NOMO-1 treated with dmso at 0.1 percent for 144 hours (cell line): ENCODE data around the gene ZNF804B.
A peak's percentile ranks its signal among the peaks of the same experiment; 100 is the strongest.

Source experiments
- DNase-seq: peaks from one replicate; lab custom pipeline; 2025; ENCODE audit not compliant: unreplicated experiment; lab: John Stamatoyannopoulos, UW

ZNF804B gene

DNA sequence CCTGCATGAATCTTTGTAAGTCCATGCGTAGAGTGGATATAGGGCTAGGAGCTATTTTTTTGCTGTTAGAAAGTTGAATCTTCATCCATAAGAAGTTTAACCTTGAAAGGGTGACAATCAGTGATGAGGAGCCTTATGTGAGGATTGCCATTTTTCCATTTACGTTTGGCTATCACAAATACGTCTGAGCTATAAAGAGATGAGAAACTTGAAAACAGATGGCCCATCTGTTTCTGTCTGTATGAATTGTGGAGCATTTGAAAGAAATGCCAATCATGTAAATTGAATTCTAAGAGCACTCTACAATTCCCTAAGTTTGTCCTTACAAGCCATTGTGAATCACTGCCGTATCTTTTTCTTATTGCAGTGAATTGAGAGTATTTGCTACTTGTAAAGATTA, 205.9 kb downstream of the ZNF804B start:
- DNase-seq, result no peak

DNA sequence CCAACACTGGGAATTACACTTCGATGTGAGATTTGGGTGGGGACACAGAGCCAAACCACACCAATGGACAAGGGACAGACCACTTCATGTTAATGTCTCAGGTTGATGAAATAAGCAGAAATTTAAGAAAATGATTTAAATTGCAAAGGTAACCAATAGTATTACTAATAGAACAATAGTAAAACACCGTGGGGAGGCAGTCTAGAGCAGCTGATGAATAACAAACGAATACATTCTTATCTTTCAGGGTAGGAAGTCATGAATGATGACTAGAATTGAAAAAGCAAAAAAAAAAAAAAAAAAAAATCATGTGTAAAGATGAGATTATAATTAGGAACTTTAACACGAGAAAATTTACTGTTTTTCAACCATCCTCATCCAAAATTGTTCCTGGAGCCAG, 207.9 kb downstream of the ZNF804B start:
- no peak for DNase-seq

DNA sequence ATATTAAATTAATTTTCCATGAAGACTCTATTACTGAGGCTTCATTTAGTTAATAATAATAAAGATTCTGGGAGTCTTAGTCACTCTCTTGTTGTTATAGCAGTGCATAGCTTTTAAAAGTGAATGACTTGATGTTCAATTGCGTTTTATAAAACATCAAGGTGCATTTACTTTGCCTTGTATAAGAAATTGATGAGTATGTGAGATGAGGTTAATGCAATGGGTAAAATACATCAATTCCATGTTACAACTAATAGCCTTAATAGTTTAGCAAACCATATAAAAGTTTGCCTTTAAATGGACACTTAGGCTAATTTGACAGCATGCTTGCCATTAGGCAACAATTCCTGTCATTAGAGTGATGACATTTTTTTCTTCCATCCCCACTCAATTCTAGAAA, 209.7 kb downstream of the ZNF804B start:
- DNase-seq, result no peak

DNA sequence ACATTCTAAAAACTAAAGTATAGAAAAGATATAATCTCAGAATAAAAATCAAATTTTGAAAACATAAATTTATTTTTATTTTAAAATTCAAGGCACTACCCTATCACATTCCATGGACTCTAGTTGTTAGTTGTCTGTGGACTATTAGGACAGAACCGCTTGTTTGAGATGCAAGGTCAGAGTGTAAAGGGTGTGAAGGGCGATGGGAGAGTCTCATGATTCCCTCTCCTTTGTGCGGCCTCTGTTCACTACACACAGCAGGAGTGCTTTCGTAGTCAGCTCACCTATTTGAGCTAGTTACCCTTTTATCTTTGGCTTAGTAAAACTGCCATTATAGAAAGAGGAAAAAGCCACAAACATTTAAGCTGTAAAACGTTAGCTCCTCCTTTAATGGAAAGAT, 225.8 kb downstream of the ZNF804B start:
- DNase-seq, result no peak

DNA sequence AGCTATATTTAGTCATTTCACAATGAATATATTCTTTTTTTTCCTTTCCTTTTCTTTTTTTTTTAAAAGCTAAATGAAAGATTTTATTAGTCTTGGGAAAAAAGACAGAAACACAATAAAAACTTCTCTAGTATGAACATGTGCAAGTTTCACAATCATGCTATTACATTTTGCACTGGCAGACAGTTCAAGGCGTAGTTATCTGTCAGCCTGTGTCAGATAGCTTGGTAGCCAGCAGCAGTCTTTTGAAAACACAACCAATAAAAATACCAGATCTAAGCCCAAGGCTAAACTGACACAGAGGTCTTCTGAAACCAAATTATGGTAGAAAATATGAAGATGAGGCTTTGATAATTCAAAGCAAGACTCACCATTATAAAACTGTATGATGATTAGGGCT, 241.8 kb downstream of the ZNF804B start:
- no peak for DNase-seq

DNA sequence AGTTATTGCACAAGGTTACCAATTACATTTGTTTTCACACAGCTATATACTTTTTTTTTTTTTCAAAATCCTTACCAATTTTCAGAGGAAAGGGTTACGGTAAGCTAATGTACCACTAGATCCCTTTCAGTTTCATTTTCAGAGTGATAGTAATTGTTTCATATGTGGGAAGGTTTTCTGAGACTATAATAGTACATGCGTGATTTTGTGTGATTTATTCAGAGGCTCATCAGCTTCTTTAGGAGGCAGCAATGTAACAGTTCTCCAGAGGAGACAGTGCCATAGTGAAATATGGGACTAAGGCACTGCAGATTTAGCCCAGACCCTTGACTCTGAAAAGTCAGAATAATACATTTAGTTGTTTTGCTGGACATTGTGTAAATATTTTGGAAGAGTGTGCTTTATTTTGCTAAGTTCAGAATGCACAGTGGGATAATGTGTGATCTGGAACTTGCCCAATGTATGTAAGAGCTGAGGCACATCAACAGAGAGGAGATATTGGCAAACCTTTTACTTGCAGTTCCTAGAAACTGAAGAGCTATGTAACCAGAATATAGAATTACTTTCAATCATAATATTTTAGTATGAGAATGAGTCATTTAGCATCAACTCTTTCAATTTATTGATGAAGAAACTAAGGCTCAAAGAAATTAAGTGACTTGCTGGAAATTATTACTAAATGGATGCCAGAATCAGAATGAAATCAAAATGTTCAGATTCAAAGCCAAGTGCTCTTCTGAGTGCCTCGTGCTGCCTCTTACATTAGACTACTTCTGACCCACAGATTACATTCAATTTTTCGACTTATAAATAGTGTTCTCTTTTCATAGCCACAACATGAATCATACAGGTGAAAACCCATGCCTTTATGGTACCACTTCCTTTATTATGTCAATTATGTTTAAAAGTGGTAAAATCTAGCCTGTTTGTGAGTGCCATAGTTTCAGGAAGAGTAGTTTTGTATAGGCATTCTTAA, 243.8 kb downstream of the ZNF804B start:
- no peak for DNase-seq

DNA sequence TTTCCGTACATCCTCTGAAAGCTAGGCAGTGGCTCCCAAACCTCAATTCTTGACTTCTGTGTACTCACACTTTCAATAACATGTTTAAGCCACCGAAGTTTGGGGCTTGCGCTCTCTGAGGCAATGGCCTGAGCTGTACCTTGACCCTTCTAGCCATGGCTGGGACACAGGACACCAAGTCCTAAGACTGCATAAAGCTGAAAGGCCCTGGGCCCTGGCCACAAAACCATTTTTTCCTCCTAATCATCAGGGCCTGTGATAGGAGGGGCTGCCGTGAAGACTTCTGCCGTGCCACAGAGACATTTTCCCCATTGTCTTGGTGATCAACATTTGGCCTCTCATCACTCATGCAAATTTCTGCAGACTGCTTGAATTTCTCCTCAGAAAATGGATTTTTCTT, 252.5 kb downstream of the ZNF804B start:
- DNase-seq, result no peak

DNA sequence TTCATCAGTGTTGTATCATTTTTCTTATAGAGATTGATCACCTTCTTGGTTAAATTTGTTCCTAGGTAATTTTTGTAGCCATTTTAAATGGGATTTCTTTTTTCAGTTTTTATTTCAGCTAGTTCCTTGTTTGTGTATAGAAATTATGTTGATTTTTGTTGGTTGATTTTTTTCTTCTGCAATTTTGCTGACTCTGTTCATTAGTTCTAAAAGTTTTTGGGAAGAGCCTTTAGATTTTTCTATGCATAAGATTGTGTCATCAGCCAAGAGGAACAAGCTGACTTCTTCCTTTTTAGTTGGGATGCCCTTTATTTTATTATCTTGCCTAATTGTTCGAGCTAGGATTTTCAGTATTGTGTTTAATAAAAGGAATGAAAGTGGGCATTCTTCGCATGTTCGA, 258.2 kb downstream of the ZNF804B start:
- DNase-seq, result no peak

DNA sequence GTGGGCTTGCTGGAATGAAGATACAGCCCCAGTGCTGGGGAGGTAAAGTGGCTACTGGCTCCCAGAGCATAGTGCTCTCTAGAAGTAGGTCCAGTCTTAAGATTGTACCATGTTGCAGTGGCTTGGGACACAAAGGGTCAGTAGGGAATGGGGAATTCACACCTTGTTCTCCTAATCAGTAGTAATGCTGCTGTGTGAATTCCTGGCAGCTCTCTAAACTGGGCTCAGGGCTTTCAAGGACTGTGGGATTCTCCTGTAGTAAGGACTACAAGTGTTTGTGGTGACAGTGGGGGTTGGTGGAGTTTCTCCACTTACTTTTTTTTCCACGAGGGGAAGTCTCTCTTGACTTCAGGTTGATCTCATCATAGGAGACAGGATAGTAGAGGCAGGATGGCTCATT, 262.2 kb downstream of the ZNF804B start:
- no peak for DNase-seq

DNA sequence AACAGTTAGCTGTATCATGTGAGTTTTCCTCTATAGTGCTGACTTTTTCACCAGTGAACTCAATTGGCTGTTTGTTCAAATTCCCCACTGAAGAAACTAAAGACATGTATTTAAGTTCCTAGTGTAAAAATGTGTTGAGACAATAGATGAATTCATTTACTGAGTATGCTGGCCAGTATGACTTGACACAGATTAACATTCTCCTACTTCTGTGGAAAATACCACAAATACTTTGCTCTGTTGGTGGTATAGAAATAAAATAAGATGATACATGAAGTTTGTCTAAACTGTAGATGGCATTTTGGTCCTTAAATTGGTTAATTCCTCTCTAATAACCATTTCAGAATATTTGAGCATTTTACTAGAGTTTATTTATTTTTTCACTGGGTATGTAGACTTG, 263.7 kb downstream of the ZNF804B start:
- DNase-seq, result no peak

DNA sequence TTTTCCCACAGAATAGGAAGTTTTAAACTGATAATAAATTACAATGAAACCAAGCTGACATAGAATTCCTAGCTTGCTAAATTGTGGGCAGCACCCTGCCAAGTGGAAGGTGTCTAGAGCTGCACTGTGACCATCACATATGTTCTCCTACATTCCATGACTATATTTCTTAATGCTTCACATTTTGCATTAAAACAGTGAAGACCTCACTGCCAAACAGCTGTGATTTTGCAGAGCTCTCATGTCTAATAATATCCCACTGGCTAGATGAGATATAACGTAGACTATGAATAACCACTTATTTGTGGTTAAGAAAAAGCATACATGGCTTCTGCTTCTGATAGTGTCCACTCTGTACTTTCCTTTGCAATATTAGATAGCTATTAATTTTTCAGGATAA, 264.4 kb downstream of the ZNF804B start:
- DNase-seq, result no peak

DNA sequence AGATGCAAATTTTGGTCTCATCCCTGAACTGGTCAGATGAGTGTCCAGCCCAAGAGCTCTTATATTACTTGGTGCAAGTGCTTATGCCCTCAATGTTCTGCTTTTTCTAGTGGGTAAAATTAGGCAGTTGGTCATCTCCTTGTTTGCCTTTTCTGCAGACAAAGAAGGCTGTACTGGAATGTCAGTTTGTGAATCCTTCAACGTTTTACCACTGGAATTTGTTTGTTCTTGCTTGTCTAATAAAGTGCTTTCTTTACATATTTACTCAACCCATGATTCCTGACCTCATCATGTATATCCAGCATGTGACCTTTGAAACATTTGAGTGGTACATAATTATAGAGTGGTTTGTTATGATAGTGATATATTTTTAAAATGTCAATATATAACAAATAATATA, 268.3 kb downstream of the ZNF804B start:
- no peak for DNase-seq

DNA sequence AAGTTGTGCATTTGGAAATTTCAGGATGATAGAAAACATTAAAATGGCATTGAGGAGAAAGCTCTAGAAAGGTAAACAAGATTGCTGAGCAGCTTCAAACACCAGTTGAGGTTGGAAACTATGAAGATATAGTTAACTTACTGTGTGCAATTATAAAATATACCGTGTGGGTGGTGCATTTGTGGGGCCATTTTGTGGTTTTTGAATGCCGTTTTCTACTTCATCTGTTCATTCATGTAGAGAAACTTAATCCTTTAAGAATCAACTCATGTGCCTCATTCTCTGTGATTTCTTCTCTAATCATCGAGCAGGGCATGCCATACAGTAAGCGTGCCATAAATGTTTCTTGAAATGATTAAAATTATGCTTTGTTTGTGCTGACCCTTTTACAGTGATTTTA, 268.8 kb downstream of the ZNF804B start:
- no peak for DNase-seq

DNA sequence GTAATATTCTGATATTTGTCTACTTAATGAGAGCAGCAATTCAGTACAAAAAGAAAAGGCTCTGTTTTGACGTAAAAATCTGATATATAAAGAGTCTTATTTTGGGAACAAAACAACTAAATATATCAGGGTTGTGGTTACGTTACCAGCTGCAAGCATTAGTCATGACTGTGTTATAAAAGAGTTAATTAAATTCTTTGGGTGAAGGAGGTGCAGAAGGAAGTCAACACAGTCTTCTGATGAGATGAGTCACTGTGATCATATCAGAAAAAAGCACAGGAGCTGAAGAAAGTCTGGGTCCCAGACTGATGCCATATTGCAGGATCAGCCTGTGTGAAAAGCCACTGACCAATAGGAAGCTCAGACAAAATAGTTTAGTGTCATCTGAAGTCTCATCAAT, 270.4 kb downstream of the ZNF804B start:
- no peak for DNase-seq

DNA sequence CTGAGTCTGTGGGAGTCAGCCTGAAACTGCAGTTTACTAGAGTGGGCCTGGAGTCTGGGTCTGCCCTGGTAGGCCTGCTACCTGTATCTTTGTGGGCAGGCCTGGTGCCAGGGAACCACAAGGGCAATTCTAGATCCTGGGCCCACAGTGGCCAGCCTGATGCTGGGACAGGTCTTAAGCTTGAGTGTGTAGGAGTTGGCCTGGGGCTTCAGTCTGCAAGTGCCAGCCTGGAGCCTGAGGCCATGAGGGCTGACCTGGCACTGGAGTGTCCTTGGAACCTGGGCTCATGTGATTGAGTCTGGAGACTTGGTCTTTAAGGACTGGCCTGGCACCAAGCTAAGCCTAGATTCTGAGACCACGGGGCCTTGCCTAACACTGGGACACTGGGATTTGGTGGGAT, 281.7 kb downstream of the ZNF804B start:
- DNase-seq, result no peak

DNA sequence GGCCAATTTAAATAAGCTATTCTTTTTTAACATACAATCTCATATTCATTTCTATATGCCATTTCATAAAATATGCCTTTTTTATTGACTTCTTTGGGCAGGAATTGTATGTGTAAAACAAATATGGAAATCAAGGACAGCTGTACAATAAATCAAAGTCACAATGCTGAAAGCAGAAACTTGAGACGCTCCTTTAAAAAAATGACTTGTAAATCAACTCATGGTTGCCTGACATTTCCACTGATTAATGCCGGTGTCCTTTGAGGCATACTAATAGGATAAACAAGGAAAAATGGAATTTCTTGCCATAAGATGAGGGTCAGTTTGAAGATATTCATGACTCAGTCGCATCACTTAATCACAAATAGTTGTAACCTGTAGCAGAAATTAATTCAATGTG, 283.4 kb downstream of the ZNF804B start:
- no peak for DNase-seq

DNA sequence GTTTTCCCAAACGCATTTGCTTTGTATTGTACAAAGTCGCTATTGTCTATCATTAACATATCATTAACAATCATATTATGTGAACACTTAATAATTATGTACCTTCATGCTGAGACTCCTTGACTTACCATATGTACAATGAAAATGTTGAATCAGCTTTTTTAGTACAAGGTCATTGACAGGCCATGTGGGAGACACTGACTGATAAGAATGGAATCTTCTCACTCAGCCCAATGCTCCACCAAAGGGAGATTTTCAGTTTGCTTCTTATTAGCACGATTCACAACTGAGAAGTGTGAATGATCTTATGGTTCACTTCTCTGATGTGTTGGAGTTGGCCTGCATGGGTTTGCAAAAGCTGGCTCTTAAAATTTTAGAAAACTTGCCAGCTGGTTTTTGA, 289.5 kb downstream of the ZNF804B start:
- DNase-seq, result no peak

DNA sequence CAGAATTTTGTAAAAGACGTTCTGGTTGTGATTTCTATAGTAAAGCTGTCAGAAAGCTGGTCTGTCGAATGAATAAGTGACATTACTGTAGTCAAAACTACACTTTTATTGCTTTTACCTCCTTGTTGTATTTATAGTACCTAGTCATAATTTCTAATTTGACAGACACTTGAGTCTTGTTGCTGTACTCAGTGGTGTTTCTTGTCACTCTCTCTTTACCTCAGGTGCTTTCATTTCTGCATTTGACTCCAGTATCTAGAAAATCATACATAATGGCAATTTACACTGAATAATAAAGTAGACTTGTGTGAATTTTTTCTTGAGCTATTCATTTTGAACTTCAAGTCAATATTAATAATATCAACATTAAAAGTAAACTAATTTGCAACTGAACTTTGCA, 293.6 kb downstream of the ZNF804B start:
- DNase-seq, result no peak

DNA sequence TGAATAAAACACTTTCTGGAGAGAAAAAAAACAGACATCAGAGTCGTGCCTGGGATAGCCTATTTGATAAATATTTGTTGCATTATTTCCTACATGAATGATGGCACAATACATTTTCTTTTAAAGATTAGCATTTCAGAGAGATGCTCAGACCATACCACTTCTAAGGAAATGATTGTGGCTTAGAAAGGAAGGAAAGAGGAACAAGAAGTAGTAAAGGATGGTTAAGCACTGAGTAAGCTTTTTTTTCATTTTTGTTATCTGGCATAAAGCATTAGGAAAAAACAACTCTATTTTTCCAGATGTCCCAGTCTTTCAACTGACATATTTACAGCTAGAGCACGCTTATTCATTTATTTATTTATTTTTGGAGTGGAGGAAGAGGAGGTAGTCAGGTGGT, 294.9 kb downstream of the ZNF804B start:
- DNase-seq, result peak; percentile 8

DNA sequence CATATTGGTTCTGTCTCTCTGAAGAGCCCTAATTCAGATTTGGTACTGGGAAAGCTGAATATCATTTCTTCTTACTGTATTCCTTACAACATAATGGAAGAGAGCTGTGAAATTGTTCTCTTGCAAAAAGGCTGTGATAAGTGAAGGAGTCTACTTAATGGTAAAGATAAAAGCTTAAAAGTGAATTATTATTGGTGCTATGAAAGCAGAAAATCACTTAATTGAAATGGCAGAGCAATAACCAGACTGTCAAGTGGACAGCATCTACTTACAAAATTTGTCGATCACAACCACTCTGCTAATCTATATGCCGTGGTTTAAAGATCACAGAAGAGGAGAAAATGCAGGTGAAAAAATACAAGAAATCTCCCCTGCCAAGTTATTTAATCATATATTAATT, 300.7 kb downstream of the ZNF804B start:
- DNase-seq, result no peak

DNA sequence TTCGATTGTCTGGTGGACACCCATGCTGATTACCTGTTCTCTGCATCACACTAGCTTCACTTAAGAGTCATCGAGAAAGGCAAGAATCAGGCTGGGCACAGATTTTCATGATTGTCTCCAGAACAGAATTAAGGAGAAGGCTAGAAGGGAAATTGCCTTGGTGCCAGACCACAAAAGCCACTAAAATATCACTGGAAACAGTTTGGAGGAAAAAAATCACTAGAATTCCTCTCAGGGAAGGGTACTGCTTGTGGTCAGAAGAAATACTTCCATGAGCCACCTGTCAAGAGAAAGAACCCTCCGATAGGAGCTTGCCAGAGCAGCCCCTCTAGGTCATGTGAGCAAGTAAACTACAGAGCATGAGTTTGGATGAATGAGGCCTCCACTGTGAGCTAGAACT, 305.3 kb downstream of the ZNF804B start:
- DNase-seq, result no peak

DNA sequence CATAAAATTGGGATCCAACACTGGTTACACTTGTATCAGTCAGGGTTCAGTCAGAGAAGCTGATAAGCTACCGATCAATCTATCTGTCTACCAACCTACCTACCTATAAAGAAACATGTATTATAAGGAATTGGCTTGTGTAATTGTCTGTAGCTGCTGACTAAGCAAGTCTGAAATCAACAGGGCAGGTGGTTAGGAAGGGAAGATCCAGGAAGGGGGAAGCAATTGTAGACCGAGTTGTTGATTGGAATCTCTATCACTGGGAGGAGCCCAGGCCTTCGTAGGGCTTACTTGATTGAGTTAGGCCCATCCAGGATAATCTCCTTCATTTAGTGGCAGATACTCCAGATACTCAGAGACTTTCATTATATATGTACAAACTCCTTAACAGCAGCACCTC, 307.5 kb downstream of the ZNF804B start:
- no peak for DNase-seq

DNA sequence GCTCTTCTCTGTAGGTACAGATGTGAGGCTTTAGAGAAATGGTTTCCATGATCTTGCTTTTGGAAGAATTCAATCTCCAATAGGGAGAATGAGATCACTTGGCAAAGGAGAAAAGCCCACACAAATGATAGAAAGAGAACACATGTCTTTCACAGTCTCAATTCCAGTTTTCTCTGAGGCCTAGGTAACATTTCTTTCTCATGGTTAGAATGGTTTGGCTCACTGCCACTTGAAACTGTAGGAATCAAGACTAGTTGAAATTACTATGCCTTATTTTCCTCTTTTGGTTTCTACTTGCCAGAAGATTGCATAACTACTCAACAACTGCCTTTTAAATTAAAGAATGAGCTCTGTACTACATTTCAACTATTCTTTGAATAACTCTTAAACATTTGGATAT, 312.6 kb downstream of the ZNF804B start:
- DNase-seq, result no peak
